GM12892 (cell line): ENCODE data around the gene ZNF580.

Experiments
- POLR2A ChIP-seq: IDR thresholded peaks from 2 replicates; pipeline ENCODE4 v1.6.1; 2011; ENCODE audit warnings: low read depth, low read length, control low read depth
- POLR2AphosphoS5 ChIP-seq: IDR thresholded peaks from 2 replicates; pipeline ENCODE4 v1.6.1; 2011; ENCODE audit warnings: low read depth, low read length, control low read depth
- TAF1 ChIP-seq: IDR thresholded peaks from 2 replicates; pipeline ENCODE4 v1.6.1; 2011; ENCODE audit warnings: low read depth, mild to moderate bottlenecking, control low read depth, low read length, borderline replicate concordance

- TF ChIP-seq POLR2A (no peak), POLR2AphosphoS5 (no peak), TAF1 (no peak)
These were observed 39.7 kb downstream of the ZNF580 start for GRCh38 chr19:55680339-55681130.
